Body of pancreas (tissue), 4 donors: Measurements from ENCODE around the gene C1QTNF6. TPM values are rescaled to one million over a fixed set of nuclear protein-coding genes. Genes with fewer than 3 reads are reported as not detected.
"Not testable (repeated sequence)": the region's sequence is repeated elsewhere in the genome, so short reads cannot be mapped to it uniquely, and the experiment has no call there.

Experiments used
- ATAC-seq: fragments of 150-250 bp; one replicate; pipeline ENCODE4 v1.9.1; 2016
- DNase-seq, 4 donors: peaks; one replicate each; pipeline ENCODE4 v3.0.0-alpha.2; 2019
- H3K27ac ChIP-seq, 4 donors: fragments of 200-600 bp; sonication (generic); 1 replicate in 3 of 4; 2 replicates in 1 of 4; pipeline versions ENCODE4 v1.5.1 to v1.6.1; 2016 to 2019; ENCODE audit warnings: mild to moderate bottlenecking in 1 of 4, mixed read lengths in 1 of 4, moderate library complexity in 1 of 4
- H3K27me3 ChIP-seq, 2 donors: fragments of 200-600 bp; sonication (generic); one replicate each; pipeline ENCODE4 v1.6.0; 2016; ENCODE audit warnings: mild to moderate bottlenecking in 1 of 2
- H3K36me3 ChIP-seq, 2 donors: fragments of 200-600 bp; sonication (generic); replicated peaks in 1 of 2; 2 replicates each; pipeline ENCODE4 v1.5.1; 2016; ENCODE audit warnings: low read depth in 2 of 2; ENCODE audit not compliant: insufficient read depth in 1 of 2
- H3K4me1 ChIP-seq: fragments of 200-600 bp; sonication (generic); one replicate; pipeline ENCODE4 v1.6.0; 2016
- H3K4me3 ChIP-seq, 2 donors: fragments of 200-600 bp; sonication (generic); 1 replicate in 1 of 2; 2 replicates in 1 of 2; pipeline ENCODE4 v1.5.1; 2016 to 2019
- H3K9me3 ChIP-seq, 3 donors: fragments of 200-600 bp; sonication (generic); 1 replicate in 2 of 3; 2 replicates in 1 of 3; pipeline ENCODE4 v1.5.1; 2016
- POLR2A ChIP-seq, 3 donors: fragments of 450-650 bp; IDR thresholded peaks; one replicate each; pipeline ENCODE4 v1.6.1; 2016; ENCODE audit warnings: antibody characterized with exemption in 3 of 3, mild to moderate bottlenecking in 2 of 3
- WGBS, 2 donors: methylation state at CpG; one replicate each; pipeline ENCODE4 v1.1.5; 2017; 5-methylcytosine and 5-hydroxymethylcytosine counted together
- intact Hi-C: fragments of 100-400 bp; cut with DNase I; formaldehyde crosslinking; loops from one replicate; pipeline ENCODE4 v1.15.1; 2023
- total RNA-seq, 2 donors: library from RNA; depleted of rRNA; stranded (reverse); fragments of >200 nt; gene quantifications; one replicate each; pipeline ENCODE4 v1.1.0, GENCODE V29; 2016
- TF ChIP-seq, protein P1 (sequence below), 7 experiments: fragments of 450-650 bp in 4 of 7; fragments of 200-600 bp in 3 of 7; sonication (generic) in 3 of 7; IDR thresholded peaks; one replicate each; pipeline ENCODE4 v1.5.1; 2016 to 2019; ENCODE audit warnings: antibody characterized with exemption in 7 of 7

Gene C1QTNF6
- 1 to 10 TPM; 2.0 to 4.7 TPM for total RNA-seq

DNA sequence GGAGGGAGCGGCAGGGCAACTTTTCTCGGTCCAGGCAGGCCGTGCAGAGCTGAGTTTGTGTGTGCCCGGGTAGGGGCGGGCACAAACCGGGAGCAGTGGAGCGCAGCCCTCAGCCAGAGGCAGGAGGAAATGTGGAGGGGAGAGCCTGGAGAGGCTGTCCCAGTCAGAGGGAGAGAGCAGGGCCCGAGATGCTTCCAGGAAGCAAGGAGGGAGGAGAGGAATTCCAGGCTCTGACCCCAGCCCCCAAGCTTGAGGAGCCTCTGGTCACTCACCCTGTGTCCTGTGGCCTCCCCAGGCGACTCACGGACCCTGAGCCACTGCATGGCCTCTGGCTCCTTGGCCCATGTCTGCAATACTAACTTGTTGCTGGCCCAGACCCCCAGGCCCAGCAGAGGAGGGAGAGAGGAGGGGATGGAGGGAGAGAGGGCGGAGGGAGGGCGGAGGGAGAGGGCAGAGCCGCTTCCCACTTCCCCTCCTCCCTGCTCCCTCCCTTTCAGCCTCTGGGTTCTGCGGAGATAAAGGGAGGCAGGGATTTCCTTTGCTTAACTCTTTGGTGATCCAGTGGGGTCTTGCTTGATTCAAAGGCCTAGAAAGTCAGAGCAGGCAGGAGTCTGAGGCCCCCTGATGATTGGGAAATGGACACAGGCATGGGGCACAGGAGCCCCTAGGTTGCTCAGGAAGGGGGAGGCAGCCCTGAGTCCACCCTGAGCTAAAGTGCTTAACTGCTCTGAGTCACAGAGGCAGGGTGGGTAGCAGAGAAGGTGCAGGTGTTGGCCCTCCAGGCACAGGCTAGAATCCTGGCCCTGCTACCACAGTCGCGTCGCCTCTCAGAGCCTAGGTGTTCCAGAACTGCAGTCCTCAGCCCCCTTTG, at the start of gene C1QTNF6:
Gene C1QTNF6, minus strand, starts transcription at position 357 of the 871 bp plus-strand sequence. Its CDS starts 34 bp downstream, at position 323.
- H3K9me3 ChIP-seq = no peaks in the 10 kb centered on the region
- H3K27ac ChIP-seq = peak within 1 kb of the TSS; percentile 39 to 74 (median 52)
- H3K27me3 ChIP-seq = no peaks in the 10 kb centered on the region
- ATAC-seq (peak; percentile 54), DNase-seq (no peak)
- no peaks in the 10 kb centered on the region for H3K36me3 ChIP-seq
- peaks cover 22% of the 10 kb centered on the region for H3K4me1 ChIP-seq
- intact Hi-C loops = no loop called here
- TF ChIP-seq, protein P1, sequence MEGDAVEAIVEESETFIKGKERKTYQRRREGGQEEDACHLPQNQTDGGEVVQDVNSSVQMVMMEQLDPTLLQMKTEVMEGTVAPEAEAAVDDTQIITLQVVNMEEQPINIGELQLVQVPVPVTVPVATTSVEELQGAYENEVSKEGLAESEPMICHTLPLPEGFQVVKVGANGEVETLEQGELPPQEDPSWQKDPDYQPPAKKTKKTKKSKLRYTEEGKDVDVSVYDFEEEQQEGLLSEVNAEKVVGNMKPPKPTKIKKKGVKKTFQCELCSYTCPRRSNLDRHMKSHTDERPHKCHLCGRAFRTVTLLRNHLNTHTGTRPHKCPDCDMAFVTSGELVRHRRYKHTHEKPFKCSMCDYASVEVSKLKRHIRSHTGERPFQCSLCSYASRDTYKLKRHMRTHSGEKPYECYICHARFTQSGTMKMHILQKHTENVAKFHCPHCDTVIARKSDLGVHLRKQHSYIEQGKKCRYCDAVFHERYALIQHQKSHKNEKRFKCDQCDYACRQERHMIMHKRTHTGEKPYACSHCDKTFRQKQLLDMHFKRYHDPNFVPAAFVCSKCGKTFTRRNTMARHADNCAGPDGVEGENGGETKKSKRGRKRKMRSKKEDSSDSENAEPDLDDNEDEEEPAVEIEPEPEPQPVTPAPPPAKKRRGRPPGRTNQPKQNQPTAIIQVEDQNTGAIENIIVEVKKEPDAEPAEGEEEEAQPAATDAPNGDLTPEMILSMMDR (IDR thresholded peaks at IDR 0.05) = no peak
- TF ChIP-seq POLR2A (IDR thresholded peaks at IDR 0.05) = peak in 2 of 3 donors; percentile 16 to 20
- no peak within 1 kb of the TSS for H3K4me3 ChIP-seq
- 7 to 41% methylated on average over 8 to 17 of the region's 17 CpGs for WGBS, 2 donors

DNA sequence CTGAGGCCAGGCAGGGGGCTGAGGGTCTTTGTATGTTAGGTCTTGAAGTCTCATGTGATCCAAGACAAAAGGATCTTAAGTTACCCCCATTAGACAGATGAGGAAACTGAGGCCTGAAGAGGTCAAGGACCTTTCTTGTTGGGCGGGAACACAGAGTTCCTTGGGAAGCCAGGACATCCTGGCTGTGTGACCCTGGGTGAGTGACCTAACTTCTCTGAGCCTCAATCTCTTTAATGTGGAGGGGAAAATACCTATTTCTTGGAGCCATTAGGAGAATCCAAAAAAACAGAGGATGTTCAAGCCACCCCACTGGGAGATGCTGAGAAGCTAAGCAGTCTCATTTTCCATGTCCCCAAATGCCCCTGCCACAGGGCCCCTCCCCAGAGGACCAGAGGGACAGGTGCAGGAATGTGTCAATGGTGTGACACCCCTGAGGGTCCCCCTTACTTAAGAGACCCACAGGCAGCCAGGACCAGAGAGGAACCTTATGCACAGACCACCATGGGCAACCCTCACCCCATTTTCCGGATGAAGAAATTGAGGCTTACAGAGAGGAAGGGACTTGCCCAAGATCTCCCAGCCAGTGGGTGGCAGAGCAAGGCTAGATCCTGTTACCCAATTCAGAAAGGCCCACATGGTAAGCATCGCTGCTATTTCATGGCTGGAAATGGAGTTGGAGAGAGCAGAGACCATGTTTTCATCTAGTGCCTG, 48.0 kb upstream of the C1QTNF6 start:
- ATAC-seq (no peak), DNase-seq (no peak)
- no peak overlapping the region for H3K4me3 ChIP-seq
- no peaks in the 10 kb centered on the region for H3K36me3 ChIP-seq
- H3K4me1 ChIP-seq = peaks cover 2% of the 10 kb centered on the region
- no peaks in the 10 kb centered on the region for H3K9me3 ChIP-seq
- no peaks in the 10 kb centered on the region for H3K27me3 ChIP-seq
- intact Hi-C loops = no loop called here
- H3K27ac ChIP-seq = no peak overlapping the region
- TF ChIP-seq, protein P1 (IDR thresholded peaks at IDR 0.05) = no peak
- no peak for TF ChIP-seq POLR2A (IDR thresholded peaks at IDR 0.05)
- WGBS, 2 donors = 74 to 88% methylated on average over 3 of the region's 3 CpGs

DNA sequence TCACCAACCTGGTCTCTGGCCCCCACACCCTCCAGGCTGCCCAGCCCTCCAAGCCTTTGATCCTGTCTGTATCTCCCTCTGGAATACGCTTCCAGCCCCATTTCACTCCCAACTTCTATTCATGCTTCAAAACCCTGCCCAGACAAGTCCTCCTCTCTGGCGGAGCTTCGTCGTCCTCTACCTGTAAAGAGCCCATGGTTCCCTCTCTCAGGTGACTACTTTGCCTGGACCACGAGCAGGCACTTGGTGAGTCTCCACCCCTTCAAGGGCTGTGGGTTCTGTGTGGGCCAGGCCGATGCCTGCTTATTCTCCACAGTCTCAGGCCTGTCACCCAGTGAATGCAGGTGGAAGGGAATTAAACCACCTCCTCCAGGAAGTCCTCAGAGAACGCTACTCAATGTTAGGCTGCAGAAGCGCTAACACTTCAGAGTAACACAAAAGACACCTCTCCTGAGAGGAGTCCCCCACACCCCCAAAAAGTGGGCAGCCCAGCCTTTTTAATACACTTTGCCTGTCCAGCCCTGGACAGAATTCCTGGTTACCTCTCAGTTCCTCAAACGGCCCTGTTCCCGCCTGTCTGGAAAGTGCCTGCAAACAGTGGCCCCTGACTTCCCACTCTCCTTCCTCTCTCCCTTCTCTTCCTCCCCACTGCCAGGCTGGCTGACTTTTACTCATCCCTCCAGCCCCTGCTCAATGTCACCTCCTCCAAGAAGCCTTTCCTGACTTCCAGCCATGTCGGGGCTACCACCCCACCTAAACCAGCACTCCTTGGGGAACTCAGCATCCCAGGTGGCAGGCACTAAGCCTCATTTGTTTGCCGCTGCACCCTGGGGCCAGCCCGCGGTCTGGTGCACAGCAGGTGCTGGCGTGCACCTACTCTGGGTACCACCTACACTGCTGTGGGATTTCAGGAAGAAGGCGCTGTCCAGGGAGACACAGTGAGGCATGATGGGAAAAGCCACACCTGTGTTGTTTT, 47.0 kb upstream of the C1QTNF6 start:
- DNase-seq (no peak), ATAC-seq (no peak)
- TF ChIP-seq, protein P1 (IDR thresholded peaks at IDR 0.05) = no peak
- no peak for TF ChIP-seq POLR2A (IDR thresholded peaks at IDR 0.05)
- no peaks in the 10 kb centered on the region for H3K36me3 ChIP-seq
- intact Hi-C loops = no loop called here
- H3K27ac ChIP-seq = no peak overlapping the region
- H3K4me3 ChIP-seq = no peak overlapping the region
- no peaks in the 10 kb centered on the region for H3K9me3 ChIP-seq
- WGBS, 2 donors = 71 to 81% methylated on average over 16 of the region's 16 CpGs
- peaks cover 10% of the 10 kb centered on the region for H3K4me1 ChIP-seq
- no peaks in the 10 kb centered on the region for H3K27me3 ChIP-seq

DNA sequence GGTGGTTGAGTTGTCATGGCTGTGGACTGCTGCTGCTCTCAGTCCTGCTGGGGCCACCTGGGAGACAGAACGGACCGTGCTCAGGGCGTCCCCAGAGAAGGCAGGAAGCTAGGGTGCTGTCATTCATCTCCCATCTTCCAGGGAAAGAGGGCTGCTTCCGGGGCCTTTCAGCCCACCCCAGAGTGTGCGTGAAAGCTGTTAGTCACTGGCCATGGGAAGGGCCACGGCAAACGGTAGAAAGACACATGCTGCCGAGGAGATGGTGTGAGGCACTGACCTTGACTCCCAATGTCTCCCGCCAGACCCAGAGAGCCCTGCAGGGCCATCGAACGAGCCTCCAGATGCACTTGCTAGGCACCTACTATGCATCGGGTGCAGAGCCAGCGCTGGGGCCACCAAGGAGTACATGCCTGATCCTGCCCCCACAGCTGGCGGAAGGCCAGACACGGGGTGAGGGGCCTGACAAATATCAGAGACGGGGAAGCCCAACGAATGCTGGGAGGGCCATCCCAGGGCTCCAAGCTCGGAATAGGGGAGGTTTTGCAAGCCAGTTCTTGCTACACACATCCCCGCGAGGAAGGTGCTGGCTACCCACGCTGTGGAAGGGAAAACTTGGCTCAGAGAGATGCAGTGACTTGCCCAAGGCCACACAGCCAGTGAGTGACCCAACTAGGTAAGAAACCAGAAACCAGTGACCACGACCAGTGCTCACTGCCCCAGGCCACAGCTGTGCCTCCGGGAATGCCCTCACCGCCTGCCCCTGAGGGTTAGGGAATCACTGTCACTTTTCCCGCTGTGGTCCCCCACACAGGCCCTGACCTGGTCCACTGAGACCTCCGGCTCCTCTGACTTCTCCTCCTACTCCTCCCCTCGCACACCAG, 45.9 kb upstream of the C1QTNF6 start:
- H3K27me3 ChIP-seq = no peaks in the 10 kb centered on the region
- no peak overlapping the region for H3K27ac ChIP-seq
- ATAC-seq = no peak
- 50 to 62% methylated on average over 22 to 25 of the region's 27 CpGs for WGBS, 2 donors
- peaks cover 15% of the 10 kb centered on the region for H3K4me1 ChIP-seq
- H3K4me3 ChIP-seq = no peak overlapping the region
- no peak for TF ChIP-seq POLR2A (IDR thresholded peaks at IDR 0.05)
- TF ChIP-seq, protein P1 (IDR thresholded peaks at IDR 0.05) = no peak
- intact Hi-C loops = no loop called here
- no peak for DNase-seq
- no peaks in the 10 kb centered on the region for H3K9me3 ChIP-seq
- no peaks in the 10 kb centered on the region for H3K36me3 ChIP-seq

DNA sequence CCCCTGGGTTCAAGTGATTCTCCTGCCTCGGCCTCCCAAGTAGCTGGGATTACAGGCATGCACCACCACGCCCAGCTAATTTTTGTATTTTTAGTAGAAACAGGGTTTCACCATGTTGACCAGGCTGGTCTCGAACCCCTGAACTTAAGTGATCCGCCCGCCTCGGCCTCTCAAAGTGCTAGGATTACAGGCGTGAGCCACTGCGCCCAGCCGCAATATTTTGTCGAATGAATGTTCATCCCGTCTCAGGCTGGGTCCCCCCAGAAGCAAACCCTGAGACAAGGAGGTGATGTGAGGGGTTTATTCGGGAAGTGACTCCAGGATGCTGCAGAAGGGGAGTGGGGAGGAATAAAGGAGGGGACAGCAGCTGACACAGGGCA, 45.3 kb upstream of the C1QTNF6 start:
- DNase-seq, H3K27ac ChIP-seq, H3K36me3 ChIP-seq, H3K4me3 ChIP-seq, ATAC-seq, H3K9me3 ChIP-seq, intact Hi-C loops, H3K27me3 ChIP-seq: not testable (repeated sequence)
- WGBS, 2 donors = 89 to 92% methylated on average over 12 of the region's 12 CpGs
- H3K4me1 ChIP-seq = peaks cover 15% of the 10 kb centered on the region
